NT2/D1 (cell line): ENCODE results near the gene HOATZ.

Experiments used
- DNase-seq: peaks from one replicate; pipeline ENCODE4 v3.0.0-alpha.2; 2011; ENCODE audit warnings: low read depth, low spot score
- H3K27me3 ChIP-seq: 2 replicates; pipeline ENCODE4 v1.6.0; 2011; ENCODE audit warnings: mild to moderate bottlenecking; ENCODE audit not compliant: insufficient read length, insufficient read depth
- H3K36me3 ChIP-seq: 2 replicates; pipeline ENCODE4 v1.6.1; 2011; ENCODE audit warnings: mild to moderate bottlenecking, low read length, mixed read lengths; ENCODE audit not compliant: insufficient read depth, insufficient read length
- H3K4me1 ChIP-seq: 2 replicates; pipeline ENCODE4 v1.5.1; 2011; ENCODE audit not compliant: insufficient read depth, insufficient read length
- H3K4me3 ChIP-seq: 2 replicates; pipeline ENCODE4 v1.5.1; 2011; ENCODE audit warnings: low read depth; ENCODE audit not compliant: insufficient read length
- H3K9ac ChIP-seq: 2 replicates; pipeline ENCODE4 v1.6.0; 2011; ENCODE audit warnings: low read depth; ENCODE audit not compliant: insufficient read length
- H3K9me3 ChIP-seq: 2 replicates; pipeline ENCODE4 v1.5.1; 2011; ENCODE audit warnings: mild to moderate bottlenecking, low read length; ENCODE audit not compliant: insufficient read depth
- SUZ12 ChIP-seq: IDR thresholded peaks from 2 replicates; pipeline ENCODE4 v1.6.1; 2011; ENCODE audit not compliant: insufficient read length, insufficient read depth; ENCODE audit errors: extremely low read depth
- YY1 ChIP-seq: IDR thresholded peaks from 2 replicates; pipeline ENCODE4 v1.6.1; 2011; ENCODE audit not compliant: insufficient read length, insufficient read depth
- ZNF274 ChIP-seq: IDR thresholded peaks from 2 replicates; pipeline ENCODE4 v1.6.1; 2011; ENCODE audit warnings: mild to moderate bottlenecking, low read depth, low read length

HOATZ gene

DNA sequence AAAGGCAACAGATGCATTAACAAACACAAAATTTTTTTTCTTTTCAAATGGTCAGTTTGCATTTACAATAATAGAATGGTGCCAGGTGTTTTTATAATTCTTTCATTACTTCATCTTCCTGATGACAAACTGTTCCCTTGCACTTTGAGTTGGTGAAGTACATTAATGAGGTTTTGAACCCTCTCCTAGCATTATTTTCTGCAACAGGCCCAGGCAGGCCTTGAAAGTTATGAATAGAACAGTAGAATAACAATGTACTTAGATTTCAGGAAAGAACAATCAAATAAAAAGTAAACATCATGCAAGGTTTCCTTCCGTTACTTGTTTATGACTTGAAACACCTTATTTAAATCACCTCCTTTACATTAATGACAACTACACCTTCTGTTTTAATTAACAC lies 12.0 kb upstream of the HOATZ start:
- Histone ChIP-seq H3K36me3 (no peaks in the 10 kb centered on the region), H3K4me1 (no peaks in the 10 kb centered on the region), H3K9me3 (no peaks in the 10 kb centered on the region), H3K4me3 (no peak overlapping the region), H3K27me3 (peaks cover 5% of the 10 kb centered on the region), H3K9ac (no peak overlapping the region)
- DNase-seq: no peak
- TF ChIP-seq SUZ12 (no peak), ZNF274 (no peak), YY1 (no peak)

DNA sequence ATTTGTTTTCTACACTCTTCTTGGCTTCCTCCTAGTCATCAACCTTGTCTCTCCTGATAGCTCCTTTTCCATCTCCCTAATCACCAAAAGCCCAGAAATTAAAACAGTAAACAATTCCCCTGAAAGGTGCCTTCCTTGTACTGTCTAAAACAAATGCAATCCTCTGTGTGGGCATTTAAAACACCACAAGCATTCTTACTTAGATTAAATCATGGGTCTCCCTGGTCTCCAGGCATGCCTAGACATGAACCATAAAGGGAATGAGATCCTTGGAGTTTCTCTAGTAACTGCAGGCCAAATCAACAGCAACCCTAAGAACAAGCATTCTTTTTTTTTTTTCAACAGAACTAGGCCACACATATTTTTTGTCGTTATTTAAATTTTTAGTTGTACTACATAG lies 4.3 kb upstream of the HOATZ start:
- TF ChIP-seq YY1: no peak
- TF ChIP-seq SUZ12: no peak
- no peak for TF ChIP-seq ZNF274
- Histone ChIP-seq H3K4me3 (no peak overlapping the region), H3K27me3 (peaks cover 30% of the 10 kb centered on the region), H3K36me3 (no peaks in the 10 kb centered on the region), H3K9ac (no peak overlapping the region), H3K4me1 (no peaks in the 10 kb centered on the region), H3K9me3 (no peaks in the 10 kb centered on the region)
- no peak for DNase-seq

- H3K9me3 ChIP-seq: no peaks in the 10 kb centered on the region
- no peak for DNase-seq
- TF ChIP-seq YY1 (no peak), ZNF274 (no peak), SUZ12 (no peak)
- H3K27me3 ChIP-seq: peaks cover 44% of the 10 kb centered on the region
- peak within 1 kb of the TSS; percentile 74 for H3K9ac ChIP-seq
- peak within 1 kb of the TSS; percentile 53 for H3K4me3 ChIP-seq
- H3K4me1 ChIP-seq: no peaks in the 10 kb centered on the region
- no peaks in the 10 kb centered on the region for H3K36me3 ChIP-seq
Measured at GRCh38 chr11:111512296-111513239, 2.0 kb upstream of the HOATZ start, which contains the start of gene BTG4. BTG4 (minus strand) TSS chr11:111512386; CDS start chr11:111498776, 13,610 bp downstream.

DNA sequence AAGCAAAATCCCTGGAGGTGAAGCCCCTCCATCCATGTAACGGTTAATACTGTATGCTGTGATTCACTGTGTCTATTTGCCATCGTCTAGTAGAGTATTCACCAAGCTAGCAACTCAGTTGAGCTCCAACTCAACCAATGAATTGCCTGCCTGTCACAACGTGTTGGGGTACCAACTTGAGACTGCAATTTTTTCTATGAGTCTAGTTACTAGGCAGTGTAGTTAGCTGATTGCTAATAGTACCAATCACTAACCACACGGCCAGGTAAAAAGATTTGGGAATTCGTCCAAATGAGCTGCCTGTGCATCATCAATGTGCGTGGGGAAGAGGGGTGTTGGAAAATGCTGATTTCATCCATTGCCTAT lies 1.4 kb upstream of the HOATZ start:
- H3K4me1 ChIP-seq: no peaks in the 10 kb centered on the region
- no peak for DNase-seq
- peak overlapping the region; percentile 74 for H3K9ac ChIP-seq
- no peaks in the 10 kb centered on the region for H3K36me3 ChIP-seq
- H3K4me3 ChIP-seq: peak overlapping the region; percentile 53
- peaks cover 44% of the 10 kb centered on the region for H3K27me3 ChIP-seq
- no peak for TF ChIP-seq SUZ12
- TF ChIP-seq YY1: no peak
- no peak for TF ChIP-seq ZNF274
- H3K9me3 ChIP-seq: no peaks in the 10 kb centered on the region

DNA sequence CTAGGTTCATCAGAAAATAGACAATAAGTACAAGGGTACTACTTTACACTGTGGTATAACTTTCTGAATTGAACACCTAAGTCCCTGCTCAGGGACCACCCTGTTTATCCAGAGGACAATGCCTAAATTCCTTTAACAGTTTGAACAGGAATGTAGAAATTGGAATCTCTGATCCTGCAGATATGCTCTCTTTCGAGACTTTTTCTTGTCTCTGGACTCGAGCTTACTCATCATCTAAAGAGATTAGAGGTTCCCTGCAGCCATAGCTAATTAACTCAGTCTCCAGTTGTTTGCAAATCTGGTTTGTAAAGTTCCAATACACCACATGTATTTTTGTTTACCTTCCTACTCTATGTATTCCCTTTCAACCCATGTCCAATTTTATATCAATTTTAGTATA lies 1.0 kb downstream of the HOATZ start:
- Histone ChIP-seq H3K27me3 (peaks cover 44% of the 10 kb centered on the region), H3K4me3 (no peak overlapping the region), H3K4me1 (no peaks in the 10 kb centered on the region), H3K9me3 (no peaks in the 10 kb centered on the region), H3K36me3 (no peaks in the 10 kb centered on the region), H3K9ac (no peak overlapping the region)
- no peak for DNase-seq
- TF ChIP-seq ZNF274: no peak
- TF ChIP-seq SUZ12: no peak
- no peak for TF ChIP-seq YY1

- H3K4me3 ChIP-seq: no peak overlapping the region
- H3K4me1 ChIP-seq: no peaks in the 10 kb centered on the region
- H3K9ac ChIP-seq: no peak overlapping the region
- no peak for DNase-seq
- peaks cover 29% of the 10 kb centered on the region for H3K27me3 ChIP-seq
- no peaks in the 10 kb centered on the region for H3K36me3 ChIP-seq
- H3K9me3 ChIP-seq: no peaks in the 10 kb centered on the region
- TF ChIP-seq ZNF274 (no peak), SUZ12 (no peak), YY1 (no peak)
Measured at GRCh38 chr11:111518668-111519067, 4.1 kb downstream of the HOATZ start.

- Histone ChIP-seq H3K4me1 (no peaks in the 10 kb centered on the region), H3K36me3 (no peaks in the 10 kb centered on the region), H3K9ac (no peak overlapping the region), H3K27me3 (peaks cover 12% of the 10 kb centered on the region), H3K4me3 (no peak overlapping the region), H3K9me3 (no peaks in the 10 kb centered on the region)
- no peak for TF ChIP-seq ZNF274
- TF ChIP-seq YY1: no peak
- TF ChIP-seq SUZ12: no peak
- DNase-seq: no peak
Measured at GRCh38 chr11:111520560-111520959, 6.0 kb downstream of the HOATZ start.
